GM20000 (cell line): ENCODE measurements around the gene MAPK1.
A peak's percentile ranks its signal among the peaks of the same experiment; 100 is the strongest.

ENCODE experiments used
- DNase-seq: peaks from one replicate; pipeline ENCODE4 v3.0.0; 2012; ENCODE audit warnings: low spot score
- CTCF ChIP-seq: IDR thresholded peaks from 2 replicates; pipeline ENCODE4 v1.5.1; 2012; ENCODE audit warnings: mild to moderate bottlenecking, control low read depth; ENCODE audit errors: extremely low read depth, missing control alignments

The MAPK1 gene

GRCh38 chr22:21766691-21767462, 100.6 kb downstream of the MAPK1 start:
- DNase-seq, result peak; percentile 59
- TF ChIP-seq CTCF, result no peak

- no peak for TF ChIP-seq CTCF
- no peak for DNase-seq
These were observed 101.4 kb downstream of the MAPK1 start for GRCh38 chr22:21765909-21766529.

GRCh38 chr22:21764038-21764804, 103.2 kb downstream of the MAPK1 start:
- no peak for TF ChIP-seq CTCF
- no peak for DNase-seq

- TF ChIP-seq CTCF, result no peak
- DNase-seq, result peak; percentile 56
These were observed 104.5 kb downstream of the MAPK1 start for GRCh38 chr22:21762712-21763581.

- DNase-seq, result no peak
- no peak for TF ChIP-seq CTCF
These were observed 105.3 kb downstream of the MAPK1 start for GRCh38 chr22:21761994-21762680.

GRCh38 chr22:21761086-21761485, 106.4 kb downstream of the MAPK1 start:
- no peak for TF ChIP-seq CTCF
- no peak for DNase-seq
